ENCODE results near the gene FAM168A. TPM values are rescaled to one million over a fixed set of nuclear protein-coding genes. Genes with fewer than 3 reads are reported as not detected.
A peak's percentile ranks its signal among the peaks of the same experiment; 100 is the strongest.

The FAM168A gene
- total RNA-seq, 1 donor from 2014 or later: 14.2 TPM

DNA sequence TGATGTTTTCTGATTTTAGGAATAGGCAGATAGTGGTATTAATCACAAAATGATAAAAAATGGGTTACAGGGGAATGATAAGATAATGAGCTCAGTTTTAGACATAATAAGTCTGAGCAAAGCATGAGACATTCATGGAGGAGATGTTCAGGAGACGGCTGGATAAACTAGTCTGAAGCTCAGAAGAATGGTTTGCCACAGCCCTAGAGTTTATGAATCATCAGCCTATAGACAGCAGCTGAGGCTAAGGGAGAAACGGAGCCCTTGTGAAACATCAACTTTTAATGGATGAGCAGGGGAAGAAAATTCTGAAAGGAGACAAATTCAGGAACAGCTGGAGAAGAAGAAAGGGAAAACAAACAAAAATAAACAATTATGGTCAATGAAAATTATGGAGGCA lies 134.6 kb downstream of the FAM168A start:
- TF ChIP-seq, protein P1, sequence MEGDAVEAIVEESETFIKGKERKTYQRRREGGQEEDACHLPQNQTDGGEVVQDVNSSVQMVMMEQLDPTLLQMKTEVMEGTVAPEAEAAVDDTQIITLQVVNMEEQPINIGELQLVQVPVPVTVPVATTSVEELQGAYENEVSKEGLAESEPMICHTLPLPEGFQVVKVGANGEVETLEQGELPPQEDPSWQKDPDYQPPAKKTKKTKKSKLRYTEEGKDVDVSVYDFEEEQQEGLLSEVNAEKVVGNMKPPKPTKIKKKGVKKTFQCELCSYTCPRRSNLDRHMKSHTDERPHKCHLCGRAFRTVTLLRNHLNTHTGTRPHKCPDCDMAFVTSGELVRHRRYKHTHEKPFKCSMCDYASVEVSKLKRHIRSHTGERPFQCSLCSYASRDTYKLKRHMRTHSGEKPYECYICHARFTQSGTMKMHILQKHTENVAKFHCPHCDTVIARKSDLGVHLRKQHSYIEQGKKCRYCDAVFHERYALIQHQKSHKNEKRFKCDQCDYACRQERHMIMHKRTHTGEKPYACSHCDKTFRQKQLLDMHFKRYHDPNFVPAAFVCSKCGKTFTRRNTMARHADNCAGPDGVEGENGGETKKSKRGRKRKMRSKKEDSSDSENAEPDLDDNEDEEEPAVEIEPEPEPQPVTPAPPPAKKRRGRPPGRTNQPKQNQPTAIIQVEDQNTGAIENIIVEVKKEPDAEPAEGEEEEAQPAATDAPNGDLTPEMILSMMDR (IDR thresholded peaks at IDR 0.05; ENCODE audit: insufficient read depth, low read length, poor library complexity, severe bottlenecking): no peak
- DNase-seq (ENCODE audit: low read depth): peak; percentile 16
- H3K36me3 ChIP-seq (ENCODE audit: control insufficient read depth, insufficient read depth, low read length): no peaks in the 10 kb centered on the region
- no peak overlapping the region for H3K4me3 ChIP-seq (ENCODE audit: low read depth, low read length)
- H3K27me3 ChIP-seq (ENCODE audit: control insufficient read depth, insufficient read depth, low read length): no peaks in the 10 kb centered on the region

DNA sequence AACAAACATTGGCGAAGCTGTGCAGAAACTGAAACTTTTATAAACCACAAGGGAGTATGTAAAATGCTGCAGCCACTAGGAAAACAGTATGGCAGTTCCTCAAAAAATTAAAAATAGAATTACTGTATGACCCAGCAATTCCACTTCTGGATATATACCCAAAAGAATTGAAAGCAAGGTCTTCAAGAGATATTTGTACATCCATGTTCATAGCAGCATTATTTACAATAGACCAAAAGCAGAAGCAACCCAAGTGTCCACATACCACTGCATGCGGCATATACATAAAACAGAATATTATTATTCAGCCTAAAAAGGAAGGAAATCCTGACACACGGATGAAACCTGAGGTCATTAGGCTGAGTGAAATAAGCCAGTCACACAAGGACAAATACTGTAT lies 135.9 kb downstream of the FAM168A start:
- TF ChIP-seq, protein P1 (IDR thresholded peaks at IDR 0.05; ENCODE audit: insufficient read depth, low read length, poor library complexity, severe bottlenecking): no peak
- H3K27me3 ChIP-seq (ENCODE audit: control insufficient read depth, insufficient read depth, low read length): no peaks in the 10 kb centered on the region
- H3K4me3 ChIP-seq (ENCODE audit: low read depth, low read length): no peak overlapping the region
- no peaks in the 10 kb centered on the region for H3K36me3 ChIP-seq (ENCODE audit: control insufficient read depth, insufficient read depth, low read length)
- DNase-seq (ENCODE audit: low read depth): no peak

DNA sequence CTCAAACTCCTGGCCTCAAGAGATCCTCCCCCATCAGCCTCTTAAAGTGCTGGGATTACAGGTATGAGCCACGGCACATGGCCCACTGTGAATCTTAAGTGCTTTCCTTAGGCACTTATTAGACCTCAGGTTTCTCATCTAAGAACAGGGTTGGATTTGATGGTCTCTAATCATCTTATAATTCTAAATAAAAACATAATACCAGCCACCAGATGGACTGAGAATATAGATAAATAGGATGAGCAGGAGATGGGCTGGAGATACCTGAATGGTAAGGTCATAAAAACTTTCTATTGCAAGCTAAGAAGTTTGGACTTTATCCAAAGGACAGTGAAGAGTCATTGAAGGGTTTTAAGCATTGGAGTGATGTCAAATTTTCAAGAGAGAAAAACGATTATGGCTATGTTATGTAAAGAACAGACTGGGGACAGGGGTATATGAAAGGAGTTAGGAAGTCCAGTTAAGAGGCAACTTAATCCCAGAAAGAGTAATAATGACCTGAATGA lies 136.5 kb downstream of the FAM168A start:
- TF ChIP-seq, protein P1 (IDR thresholded peaks at IDR 0.05; ENCODE audit: insufficient read depth, low read length, poor library complexity, severe bottlenecking): no peak
- Histone ChIP-seq H3K4me3 (ENCODE audit: low read depth, low read length) (no peak overlapping the region), H3K36me3 (ENCODE audit: control insufficient read depth, insufficient read depth, low read length) (no peaks in the 10 kb centered on the region), H3K27me3 (ENCODE audit: control insufficient read depth, insufficient read depth, low read length) (no peaks in the 10 kb centered on the region)
- DNase-seq (ENCODE audit: low read depth): no peak

DNA sequence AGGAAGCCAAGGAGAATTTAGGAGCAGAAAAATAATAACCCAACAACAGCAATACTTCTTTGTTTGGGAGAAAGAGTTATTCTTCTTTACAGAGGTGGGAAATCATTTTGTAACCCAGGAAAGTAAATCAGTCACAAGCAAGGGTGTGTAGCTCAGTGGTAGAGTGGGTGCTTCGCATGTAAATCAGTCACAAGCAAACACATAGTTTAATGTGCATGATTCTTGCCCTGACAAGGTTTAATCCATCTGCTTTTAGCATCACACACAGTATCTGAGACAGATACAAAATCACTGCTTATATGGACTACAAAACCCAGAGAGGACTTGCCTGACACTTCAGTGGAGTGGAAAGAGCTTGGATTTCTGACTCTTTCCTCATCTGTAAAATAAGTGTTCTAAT lies 139.7 kb downstream of the FAM168A start:
- Histone ChIP-seq H3K27me3 (ENCODE audit: control insufficient read depth, insufficient read depth, low read length) (no peaks in the 10 kb centered on the region), H3K36me3 (ENCODE audit: control insufficient read depth, insufficient read depth, low read length) (no peaks in the 10 kb centered on the region), H3K4me3 (ENCODE audit: low read depth, low read length) (no peak overlapping the region)
- no peak for DNase-seq (ENCODE audit: low read depth)
- TF ChIP-seq, protein P1 (IDR thresholded peaks at IDR 0.05; ENCODE audit: insufficient read depth, low read length, poor library complexity, severe bottlenecking): no peak

DNA sequence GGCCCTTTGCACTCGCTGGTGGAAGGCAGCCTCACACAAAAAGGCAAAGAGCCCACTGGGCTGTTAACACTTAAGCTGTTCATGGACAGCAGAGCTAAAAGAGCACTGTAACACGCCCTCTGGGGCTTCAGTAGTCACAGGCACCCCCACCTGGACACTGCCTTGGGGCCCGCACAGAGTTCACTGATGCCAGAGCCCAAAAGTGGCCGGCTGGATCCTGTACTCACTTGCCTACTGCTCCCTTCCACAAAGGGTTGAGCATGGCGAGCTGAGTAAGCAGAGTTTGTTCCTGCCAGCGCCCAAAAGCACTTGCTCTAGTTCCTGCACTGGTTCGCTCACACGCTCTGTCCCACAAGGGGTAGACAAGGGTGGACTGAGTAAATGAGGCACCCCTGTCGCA lies 142.9 kb downstream of the FAM168A start:
- no peak for DNase-seq (ENCODE audit: low read depth)
- no peaks in the 10 kb centered on the region for H3K27me3 ChIP-seq (ENCODE audit: control insufficient read depth, insufficient read depth, low read length)
- H3K36me3 ChIP-seq (ENCODE audit: control insufficient read depth, insufficient read depth, low read length): no peaks in the 10 kb centered on the region
- no peak overlapping the region for H3K4me3 ChIP-seq (ENCODE audit: low read depth, low read length)
- TF ChIP-seq, protein P1 (IDR thresholded peaks at IDR 0.05; ENCODE audit: insufficient read depth, low read length, poor library complexity, severe bottlenecking): no peak

DNA sequence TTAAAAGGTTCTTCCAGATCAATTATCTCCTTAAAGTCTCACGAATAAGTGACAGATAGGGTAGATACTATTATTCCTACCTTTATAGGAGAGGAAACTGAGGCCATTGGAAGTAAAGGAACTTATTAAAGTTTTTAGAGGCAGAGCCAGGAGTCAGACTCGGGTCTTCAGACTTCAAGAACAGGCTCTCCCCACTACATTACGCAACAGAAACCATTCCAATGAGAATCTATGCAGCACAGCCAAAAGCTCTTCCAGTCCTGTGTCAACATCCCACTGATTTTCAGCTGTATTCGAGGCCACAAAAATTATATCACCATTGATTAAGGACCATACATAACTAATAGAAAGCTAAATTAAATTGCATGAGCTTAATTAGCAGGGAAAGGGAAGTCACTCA lies 144.3 kb downstream of the FAM168A start:
- no peaks in the 10 kb centered on the region for H3K36me3 ChIP-seq (ENCODE audit: control insufficient read depth, insufficient read depth, low read length)
- no peak overlapping the region for H3K4me3 ChIP-seq (ENCODE audit: low read depth, low read length)
- no peaks in the 10 kb centered on the region for H3K27me3 ChIP-seq (ENCODE audit: control insufficient read depth, insufficient read depth, low read length)
- DNase-seq (ENCODE audit: low read depth): no peak
- TF ChIP-seq, protein P1 (IDR thresholded peaks at IDR 0.05; ENCODE audit: insufficient read depth, low read length, poor library complexity, severe bottlenecking): no peak
